CD4-positive, alpha-beta T cell treated with Interferon alpha-2 for 1 hour (primary cell): ENCODE data around the gene ASPHD2.

Experiments
- DNase-seq, 2 donors: peaks; one replicate each; pipeline ENCODE4 v3.0.0-alpha.2; 2020 to 2022

ASPHD2 gene

DNA sequence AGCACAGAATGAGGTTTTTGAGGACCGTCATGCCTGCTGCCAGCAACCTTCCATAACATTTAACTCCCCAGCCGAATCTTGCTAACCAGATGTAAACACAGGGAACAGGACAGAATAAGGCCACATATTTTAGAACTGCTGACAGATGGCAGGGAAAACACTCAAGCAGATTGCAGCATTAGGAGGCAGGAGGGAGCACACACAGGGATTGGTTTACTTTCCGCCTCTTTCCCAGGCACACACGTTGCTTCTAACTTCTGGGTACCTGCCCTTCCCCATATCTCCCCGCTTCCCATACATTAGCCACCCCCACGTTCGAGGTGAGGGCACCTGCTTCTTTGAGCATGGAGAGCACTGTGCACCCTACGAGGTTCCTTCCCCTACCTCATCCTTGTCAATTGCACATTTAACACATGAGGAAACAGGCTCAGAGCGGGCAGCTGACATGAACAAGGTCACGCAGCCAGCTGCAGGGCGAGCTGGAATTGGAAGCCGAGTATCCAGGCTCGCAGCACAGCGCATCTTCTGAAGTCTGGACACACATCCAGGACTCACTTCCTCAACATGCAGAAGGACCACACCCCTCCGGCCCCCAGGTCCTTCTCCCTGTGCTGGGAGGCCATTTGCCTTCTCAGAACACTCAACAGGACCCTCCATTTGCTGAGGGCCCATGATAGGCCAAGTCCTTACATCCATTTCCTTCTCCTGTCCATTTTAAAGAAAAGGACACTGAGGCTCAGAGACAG lies 18.7 kb downstream of the ASPHD2 start:
- DNase-seq = no peak

DNA sequence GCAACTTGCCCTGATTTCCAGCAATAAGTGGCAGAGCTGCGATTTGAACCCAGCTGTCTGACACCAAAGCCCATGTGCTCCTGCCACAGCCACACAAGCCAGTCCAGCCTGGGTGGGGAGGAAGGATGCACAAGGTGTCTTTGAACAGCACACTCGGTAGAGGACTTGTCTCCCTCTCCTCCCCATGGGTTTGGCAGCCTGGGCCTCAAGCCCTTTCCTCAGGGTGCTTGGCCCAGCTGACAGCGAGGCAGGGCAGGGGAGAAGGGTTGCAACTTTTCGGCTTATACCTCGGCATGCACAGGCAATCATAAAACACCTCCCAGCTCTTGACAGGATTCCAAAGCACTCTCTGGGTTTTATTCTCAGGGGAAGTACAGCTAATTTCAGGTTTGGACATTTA lies 19.3 kb downstream of the ASPHD2 start:
- DNase-seq = no peak

DNA sequence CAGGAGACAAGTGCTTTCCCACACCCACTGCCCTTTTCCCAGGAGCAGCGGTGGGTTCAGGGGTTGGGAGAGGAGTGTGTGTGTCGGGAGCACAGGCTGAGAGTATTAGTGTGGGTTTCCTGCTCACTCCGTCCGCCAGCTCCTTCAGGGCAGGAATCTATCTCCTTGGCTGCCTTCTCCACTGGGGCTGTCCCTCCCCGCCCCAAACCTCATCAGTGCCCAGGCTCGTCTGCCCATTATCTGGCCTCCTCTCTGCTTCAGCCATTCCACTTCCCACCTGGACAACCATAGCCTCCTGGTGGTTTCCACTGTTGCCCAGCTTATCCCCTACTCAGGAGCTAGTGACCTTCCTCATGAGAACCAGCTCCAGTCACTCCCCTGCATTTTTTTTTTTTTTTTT lies 19.9 kb downstream of the ASPHD2 start:
- DNase-seq = no peak

DNA sequence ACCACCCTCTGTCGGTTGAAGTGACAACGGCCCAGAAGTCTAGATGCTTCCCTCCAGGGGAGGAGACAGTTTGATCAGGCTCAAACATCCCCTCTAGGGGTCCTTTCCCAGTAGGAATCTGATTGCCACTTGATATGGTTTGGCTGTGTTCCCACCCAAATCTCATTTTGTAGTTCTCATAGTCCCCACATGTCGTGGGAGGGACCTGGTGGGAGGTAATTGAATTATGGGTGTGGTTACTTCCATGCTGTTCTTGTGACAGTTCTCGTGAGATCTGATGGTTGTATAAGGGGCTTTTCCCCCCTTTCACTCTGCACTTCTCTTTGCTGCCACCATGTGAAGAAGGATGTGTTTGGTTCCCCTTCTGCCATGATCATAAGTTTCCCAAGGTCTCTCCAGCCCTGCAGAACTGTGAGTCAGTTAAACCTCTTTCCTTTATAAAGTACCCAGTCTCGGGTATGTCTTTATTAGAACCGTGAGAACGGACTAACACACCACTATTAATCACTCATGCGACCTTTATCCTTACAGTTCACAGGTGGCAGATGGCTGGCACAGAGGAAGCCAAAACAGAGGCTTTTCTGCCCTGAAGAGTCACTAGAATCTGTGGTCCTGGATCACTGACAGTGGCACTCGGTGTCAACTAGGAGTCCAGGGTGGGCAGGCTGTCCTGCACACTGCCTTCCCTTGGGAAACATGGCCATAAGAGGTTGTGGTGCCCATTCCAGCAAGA lies 21.6 kb downstream of the ASPHD2 start:
- DNase-seq = no peak

DNA sequence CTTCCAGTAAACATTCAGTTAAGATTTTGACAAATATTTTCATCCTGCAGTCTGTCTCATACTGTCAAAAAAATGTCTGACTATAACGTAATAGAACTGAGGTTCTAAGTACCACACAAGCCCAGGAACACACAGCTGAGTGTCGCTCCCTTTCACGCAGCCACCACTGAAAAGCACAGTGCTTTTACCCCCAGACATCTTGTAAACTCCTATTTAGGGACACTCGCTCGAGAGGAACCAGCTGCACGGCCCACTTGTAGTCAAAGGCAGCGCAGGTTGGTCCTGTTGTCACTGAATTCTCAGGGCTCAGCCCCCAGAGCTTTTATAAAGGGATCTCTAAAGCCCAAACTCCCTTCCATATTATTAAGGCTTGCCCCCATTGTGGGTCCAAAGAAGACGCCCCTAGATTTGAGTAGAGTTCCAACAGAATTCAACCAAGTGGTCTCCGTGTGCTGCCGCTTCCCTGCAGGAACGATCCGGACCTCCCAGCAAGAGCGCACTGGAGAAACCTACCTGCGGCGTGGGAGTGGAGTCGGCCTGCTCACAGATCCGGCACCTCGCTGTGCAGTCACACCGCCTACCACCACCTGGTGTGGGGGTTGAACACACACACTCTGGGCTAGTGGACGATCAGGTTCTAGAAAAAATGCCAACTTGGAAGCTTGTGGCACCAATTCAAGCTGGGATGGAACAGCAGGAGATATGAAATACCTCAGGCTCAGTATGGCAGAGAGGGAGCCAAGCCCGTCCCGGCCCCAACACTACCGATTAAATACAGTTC lies 23.4 kb downstream of the ASPHD2 start:
- no peak for DNase-seq

DNA sequence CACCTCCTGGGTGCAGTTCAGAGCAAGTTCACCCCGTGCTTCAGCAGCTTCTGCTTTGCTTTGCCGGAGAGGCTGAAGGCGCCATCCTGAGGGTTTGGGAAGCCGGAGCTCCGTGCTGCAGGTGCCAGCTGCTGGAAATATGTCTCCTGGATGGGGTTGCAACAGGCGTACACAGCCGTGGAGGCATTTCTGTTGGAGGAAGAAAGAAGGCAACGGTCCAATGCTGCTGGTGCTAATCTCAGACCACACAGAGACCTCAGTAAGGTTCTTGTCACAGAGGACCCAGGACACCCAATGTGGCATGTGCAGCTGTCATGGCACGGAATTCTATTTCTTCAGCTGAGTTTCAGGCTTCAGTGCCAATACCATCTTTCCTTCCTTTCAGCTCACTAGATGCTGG lies 24.2 kb downstream of the ASPHD2 start:
- no peak for DNase-seq

DNA sequence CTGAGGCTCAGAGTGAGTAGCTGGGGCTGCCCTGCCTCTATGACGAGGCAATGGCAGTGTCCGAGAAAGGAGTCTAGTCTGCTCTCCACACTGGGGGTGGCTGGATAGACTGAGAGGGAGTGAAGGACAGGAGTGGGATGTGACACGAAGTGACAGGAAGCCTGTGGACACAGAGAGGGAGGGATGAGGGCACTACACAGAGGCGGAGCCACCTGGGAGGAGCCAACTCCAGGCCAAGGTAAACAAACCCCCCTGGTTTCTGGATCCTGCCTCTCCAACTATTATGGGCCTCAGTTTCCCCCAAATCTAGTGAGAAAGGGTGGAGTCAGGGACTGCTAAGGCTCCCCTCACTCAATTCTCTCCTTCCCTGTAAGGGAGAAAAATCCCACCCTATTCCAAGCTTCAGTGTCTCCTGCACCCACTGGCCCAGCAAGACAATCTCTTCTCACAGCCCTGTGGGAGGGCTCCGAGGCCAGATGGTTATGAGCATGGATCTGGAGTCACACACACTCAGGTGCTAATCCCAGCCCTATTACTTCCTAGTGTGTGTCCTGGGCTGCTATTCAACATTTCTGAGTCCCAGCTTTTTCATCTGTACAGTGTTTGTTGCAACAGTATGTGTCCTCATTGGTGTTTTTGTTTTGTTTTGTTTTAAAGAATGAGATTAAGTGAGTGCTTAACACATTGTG lies 24.9 kb downstream of the ASPHD2 start:
- DNase-seq = no peak

DNA sequence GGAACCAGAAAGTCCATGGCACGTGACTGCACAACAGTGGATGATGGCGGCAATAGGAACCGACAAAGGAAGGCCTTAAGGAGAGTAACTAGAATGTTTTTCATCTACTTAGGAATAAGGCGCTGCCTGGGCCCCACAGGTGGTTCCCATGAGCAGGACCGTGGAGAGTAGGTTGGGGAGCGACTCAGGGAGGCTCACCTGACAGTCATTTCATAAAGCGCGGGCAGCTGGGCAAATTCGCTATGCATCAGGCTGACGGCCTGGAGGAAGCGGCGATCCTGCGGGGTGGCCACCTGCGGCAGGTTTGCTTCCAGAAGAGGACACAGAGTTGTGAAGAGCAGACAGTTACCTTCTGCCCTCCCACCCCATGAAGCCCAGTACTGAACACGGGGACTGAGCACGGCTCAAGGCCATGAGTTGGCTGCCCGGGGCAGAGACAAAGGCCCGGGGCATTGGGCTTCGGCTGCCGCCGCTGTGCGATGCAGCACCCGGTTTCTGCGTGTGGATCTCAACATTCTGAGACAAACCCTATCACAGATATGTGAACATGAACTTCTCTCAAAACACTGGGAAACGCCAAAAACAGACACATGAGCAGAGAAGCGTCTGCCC lies 28.7 kb downstream of the ASPHD2 start:
- DNase-seq = no peak

DNA sequence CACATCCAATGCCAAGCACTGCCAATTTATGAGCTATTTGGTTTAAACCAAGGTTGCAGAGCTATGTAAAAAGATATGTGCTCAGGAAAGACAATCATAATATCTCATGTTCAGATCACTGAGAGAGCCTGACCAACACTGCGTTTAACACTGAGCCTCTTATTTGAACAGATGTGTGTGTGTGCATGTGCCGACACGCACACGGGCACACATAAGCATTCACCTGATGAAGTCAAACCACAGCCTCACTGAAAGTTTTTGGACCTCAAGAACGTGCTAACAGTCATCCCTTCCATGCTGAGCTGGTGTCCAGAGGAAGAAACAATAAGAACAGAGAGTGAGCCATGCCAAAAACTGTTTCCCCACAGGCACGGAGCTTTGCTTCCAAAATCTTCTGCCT lies 31.1 kb downstream of the ASPHD2 start:
- no peak for DNase-seq

DNA sequence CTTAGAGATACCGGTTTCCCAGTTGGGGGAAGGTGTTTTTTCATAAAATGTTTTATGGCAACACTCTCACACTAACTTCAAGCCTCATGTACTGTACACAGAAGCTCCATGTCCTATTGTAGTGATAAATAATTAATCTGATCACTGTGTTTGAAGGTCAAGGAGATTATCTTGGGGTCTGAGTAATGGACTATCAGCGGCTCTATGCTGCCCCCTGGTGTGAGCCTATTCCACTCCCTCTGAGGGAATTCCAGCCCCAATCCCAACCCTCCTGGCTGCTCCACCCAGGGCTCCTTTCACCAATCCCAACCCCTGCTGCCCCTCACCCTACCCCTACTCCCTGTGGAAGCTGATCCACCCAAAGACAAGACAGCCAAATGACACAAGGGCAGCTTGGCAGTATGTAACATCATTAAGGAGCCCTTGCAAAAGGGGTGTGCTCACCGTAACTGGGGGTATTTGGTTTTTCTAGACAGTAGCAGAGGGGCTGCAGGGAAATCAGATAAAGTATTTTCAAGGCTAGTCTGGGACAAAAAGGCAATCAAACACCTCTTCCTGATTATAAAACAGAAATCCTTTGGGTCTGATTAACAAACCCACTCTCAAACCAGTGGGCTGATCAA lies 32.2 kb downstream of the ASPHD2 start:
- peak in 1 of 2 donors; percentile 34 for DNase-seq

DNA sequence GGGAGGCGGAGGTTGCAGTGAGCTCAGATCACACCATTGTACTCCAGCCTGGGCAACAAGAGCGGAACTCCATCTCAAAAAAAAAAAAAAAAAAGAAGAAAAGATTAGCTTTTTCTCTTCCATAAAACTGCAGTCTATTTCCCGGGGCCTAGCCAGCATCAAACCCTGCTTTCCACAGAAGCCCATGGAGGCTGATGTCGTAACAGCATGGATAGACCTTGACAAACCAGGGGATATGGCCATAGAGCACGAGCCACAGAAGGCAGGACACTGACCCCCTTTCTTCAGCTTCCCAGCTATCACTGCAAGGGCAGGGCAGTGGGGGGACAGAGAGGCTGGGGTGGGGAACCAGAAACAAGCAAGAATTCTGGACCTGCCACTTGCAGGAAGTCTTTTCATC lies 33.0 kb downstream of the ASPHD2 start:
- DNase-seq = no peak

DNA sequence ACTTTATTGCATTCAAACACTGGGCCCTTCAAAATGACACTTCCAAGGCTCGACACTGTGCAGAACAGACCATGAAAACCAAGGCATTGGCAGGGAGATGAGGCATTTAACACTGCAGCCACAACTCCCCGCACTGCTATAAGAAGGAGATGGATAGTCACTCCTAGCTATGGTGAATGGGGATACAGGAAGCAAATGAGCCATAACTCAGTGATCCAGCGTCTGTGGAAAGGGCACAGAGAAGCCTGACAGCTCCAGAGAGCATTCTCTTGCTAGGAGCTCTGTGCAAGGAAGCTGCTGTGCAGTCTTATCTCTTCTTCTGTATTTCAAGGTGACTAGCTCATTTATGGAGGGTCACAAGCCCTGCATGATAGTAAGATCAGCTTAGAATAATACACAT lies 33.6 kb downstream of the ASPHD2 start:
- DNase-seq = no peak

DNA sequence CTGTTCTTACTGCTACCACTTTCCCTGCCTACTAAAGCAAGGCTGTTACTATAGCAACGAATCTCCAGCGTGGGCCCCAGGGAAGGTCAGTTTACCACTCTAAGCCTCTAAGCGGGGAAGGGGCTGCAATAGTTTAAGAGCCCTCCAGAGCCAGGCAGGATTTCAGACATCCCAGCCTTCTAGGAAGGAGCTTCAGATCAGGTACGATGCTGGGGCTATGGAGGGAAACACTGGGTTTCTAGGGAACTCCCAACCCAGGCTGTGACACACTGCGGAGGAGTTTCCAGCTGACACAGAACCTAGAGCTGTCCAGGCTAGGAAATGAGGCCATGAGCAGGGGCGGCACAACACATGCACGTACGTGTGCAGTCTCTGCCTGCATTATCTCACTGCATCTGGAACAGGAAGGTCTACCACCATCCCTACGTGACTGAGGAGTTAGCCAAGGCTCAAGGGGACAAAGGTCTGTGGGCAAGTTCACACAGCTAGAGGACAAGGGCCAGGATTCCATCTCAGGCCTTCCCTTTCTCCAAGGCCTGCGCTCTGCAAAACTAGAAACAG lies 34.1 kb downstream of the ASPHD2 start:
- no peak for DNase-seq

DNA sequence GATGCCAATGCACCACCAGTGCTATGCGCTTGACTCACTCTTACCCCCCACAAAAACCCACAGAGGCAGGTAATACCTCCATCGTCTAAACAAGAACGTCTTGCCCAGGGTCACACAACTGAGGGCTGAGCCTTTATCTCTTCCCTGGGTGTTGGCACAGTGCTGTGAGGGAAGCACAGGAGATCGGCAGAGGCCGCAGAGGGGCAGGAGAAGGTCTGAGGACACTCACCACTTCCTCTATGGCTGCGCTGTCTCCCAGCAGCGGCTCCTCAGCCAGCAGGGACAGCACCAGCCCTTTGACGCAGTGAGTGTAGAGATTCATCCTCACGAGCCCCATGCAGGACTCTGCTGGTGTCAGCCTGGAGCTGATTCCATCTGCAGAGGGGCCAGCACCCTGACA lies 34.6 kb downstream of the ASPHD2 start:
- no peak for DNase-seq

DNA sequence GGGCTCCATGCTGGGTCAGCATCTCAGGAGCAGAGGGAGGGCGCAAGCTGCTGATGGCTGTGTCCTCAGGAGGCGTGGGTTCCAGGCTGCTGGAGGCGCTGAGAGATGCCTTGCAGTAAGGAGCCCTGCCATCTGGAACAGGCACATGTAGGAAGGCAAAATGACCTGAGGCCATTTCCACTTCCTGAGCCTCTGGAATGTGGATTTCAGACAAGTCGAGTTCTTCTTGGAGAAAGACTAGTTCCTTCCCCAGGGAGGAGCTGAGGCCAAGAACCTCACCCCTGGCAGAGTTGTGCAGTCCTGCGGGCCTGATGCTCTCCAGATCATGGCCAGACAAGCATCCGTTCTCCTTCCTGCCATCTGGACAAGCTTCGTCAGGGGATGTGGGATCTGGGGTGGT lies 35.3 kb downstream of the ASPHD2 start:
- no peak for DNase-seq

DNA sequence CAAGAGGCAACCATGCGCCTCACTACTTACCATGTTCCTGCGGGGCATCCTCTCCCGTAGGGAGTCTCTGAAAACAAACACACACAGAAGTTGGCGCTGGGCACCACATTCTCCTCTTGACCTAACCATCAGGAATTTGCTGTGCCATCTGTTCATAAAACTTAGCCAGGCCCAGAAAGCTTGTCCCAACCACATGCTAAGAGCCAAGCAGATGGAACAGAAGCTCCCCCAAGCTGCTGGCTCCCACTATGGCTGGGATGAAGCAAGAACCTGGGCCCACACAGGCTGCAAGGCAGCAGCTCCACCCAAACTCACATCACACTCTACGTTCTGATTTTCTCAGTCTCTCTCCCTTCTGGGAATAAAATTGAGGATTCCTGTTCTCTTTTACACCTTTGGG lies 37.1 kb downstream of the ASPHD2 start:
- DNase-seq = no peak

DNA sequence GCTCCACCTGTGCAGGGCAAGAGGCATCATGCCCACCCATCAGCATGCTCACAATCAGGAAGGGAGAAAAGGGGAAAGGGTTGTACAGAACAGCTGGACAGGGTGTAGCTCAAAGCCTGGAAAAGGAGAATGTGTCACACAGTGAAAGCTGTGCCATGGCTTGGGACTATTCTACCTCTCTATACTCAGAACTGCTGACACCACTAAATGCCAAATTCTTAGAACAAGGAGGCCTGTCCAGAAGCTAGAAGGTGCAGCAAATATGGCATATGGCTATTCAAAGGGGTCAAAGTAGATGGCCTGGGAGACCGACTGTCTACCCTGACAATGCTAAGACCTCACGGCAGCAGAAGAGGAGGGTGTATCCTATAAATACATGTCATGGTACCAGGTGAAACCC lies 41.7 kb downstream of the ASPHD2 start:
- no peak for DNase-seq

DNA sequence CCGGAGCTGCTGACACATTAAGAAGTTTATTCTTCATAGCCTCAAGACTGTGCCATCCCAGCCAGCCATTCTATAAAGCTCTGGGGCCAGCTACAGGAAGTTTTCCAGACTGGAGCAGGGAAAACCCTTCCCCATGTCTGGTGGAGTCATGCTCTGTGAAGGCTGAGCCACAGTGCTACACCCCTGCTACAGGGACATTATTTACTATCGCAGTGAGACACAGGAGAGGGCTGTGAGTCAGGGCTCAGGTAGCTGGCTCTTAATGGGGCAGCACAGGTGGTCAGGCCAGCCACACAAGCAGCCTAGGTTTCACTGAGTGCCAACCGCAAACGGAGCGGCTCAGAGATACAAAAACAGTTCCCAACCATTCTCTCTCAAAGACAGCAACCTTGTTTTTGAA lies 42.5 kb downstream of the ASPHD2 start:
- no peak for DNase-seq

DNA sequence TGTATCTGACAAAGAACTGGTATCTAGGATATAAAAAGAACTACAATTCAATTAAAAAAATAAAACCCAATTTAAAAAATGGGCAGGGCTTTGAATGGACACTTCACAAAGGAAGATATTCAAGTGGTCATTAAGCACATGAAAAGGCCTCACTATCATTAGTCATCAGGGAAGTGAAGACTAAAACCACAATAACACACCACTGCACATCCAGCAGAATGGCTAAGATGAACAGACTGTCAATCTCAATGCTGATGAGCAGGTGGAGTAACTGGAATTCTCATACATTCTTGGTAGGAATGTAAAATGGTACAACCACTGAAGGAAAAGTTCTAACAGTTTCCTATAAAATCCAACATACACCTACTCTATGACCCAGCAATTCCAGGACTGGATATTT lies 45.6 kb downstream of the ASPHD2 start:
- no peak for DNase-seq

DNA sequence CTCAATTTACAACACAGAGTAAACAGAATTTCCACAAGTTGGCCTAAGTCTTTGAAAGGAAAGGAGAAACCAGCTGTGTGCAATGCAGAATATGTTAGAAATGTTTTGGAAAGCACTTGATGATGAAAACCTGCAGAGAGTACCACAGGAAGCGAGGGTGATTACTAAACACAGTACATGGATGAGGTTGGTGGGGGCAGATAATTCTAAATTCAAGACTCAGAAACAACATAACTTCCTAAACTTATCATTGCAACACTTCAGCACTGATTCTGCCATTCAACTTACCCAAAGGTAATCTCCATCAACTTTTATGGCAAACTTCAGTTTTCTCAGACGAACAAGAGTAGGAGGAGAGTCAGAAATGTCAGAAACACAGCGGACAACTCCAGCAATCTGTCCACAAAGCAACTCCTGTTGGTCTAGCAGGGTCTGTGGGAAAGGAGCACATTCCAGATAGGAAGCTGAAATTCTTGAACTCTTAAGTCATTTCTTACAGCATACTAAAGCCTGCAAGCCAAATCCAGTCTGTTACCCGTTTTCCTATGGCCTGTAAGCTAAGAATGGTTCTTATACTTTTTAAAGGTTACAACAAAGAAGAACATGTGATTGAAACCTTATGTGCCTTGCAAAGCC lies 47.8 kb downstream of the ASPHD2 start:
- no peak for DNase-seq

DNA sequence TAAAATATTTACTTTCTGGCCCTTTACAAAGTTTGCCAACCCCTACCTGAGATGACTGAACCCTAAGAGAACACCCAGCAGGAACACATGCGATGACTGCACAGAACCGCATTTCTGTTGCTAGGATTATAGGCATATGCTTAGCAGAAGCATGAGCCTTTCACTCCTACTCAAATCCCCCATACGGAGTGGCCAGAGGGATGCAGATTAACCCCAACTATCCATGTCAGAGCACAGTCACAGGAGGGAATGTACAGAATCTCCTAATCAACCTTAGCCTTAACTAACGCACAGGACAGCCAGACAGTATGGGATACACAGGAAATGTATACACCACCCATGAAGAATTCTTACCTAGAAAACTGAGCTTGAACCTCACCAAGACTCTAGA lies 48.3 kb downstream of the ASPHD2 start:
- no peak for DNase-seq
